ENCODE results near the gene CD46.
A peak's percentile ranks its signal among the peaks of the same experiment; 100 is the strongest.

CD46 gene

GRCh38 chr1:207828046-207828445 lies 76.2 kb downstream of the CD46 start:
- no peak for DNase-seq (ENCODE audit: low spot score)
- peak overlapping the region; percentile 2 to 74 for H3K27ac ChIP-seq
- TF ChIP-seq CTCF (IDR thresholded peaks at IDR 0.05), result no peak
- H3K4me3 ChIP-seq, result no peak overlapping the region

DNA sequence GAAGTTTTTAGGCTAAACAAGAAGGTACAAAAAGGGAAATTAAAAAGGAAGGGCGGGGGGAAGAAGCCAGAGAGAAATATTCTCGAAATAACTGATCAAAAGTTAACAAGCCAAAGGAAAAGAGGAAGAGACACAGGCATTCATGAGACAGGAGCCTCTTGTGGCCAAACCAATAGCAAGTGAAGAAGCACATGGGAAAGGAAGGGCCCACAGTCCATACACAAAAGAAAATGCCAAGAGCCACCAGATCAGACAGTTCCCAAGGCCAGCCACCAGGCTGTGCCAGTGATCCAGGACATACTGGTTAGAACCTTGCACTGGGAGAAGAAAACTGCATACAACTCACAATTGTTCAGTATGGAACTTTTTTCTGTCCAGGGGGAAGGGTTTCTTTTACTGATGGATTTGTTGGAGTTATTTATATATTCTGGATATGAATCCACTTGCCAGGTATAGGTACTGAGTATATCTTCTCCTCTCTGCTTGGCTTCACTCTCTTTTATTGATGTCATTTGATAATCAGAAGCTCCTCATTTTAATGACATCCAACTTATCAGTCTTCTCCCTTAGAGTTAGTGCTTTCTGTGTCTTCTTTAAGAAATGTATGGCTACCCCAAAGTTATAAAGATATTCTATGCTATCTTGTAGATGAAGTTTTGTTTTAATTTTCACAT lies 76.8 kb downstream of the CD46 start:
- H3K4me3 ChIP-seq, result no peak overlapping the region
- no peak for DNase-seq (ENCODE audit: low spot score)
- TF ChIP-seq CTCF (IDR thresholded peaks at IDR 0.05), result peak; percentile 78
- H3K27ac ChIP-seq, result peak overlapping the region; percentile 36 to 74

DNA sequence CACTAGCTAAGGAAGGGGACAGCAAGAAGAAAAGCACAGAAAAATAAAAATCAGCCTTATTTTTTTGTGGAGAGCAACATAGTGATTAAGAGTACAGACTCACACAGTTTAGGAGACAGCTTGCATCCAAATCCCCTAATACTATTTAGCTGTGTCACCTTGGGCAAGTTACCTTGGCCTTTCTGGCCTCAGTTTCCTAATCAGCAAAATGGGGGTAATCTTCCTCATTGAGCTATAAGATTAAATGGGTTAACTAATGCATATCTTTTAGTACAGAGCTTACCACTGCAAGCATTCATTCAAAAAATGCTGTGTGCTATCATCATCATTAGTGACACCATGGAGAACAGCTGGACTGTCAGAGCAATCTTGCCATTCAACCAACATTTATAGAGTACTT lies 77.7 kb downstream of the CD46 start:
- peak overlapping the region in 1 of 2 donors; percentile 5 for H3K27ac ChIP-seq
- no peak overlapping the region for H3K4me3 ChIP-seq
- no peak for TF ChIP-seq CTCF (IDR thresholded peaks at IDR 0.05)
- no peak for DNase-seq (ENCODE audit: low spot score)

- H3K4me3 ChIP-seq, result no peak overlapping the region
- peak overlapping the region; percentile 72 to 83 for H3K27ac ChIP-seq
- no peak for DNase-seq (ENCODE audit: low spot score)
- no peak for TF ChIP-seq CTCF (IDR thresholded peaks at IDR 0.05)
These were observed 78.9 kb downstream of the CD46 start for GRCh38 chr1:207830788-207831187.

- Histone ChIP-seq H3K4me3 (no peak overlapping the region), H3K27ac (peak overlapping the region; percentile 72 to 83)
- DNase-seq (ENCODE audit: low spot score), result no peak
- TF ChIP-seq CTCF (IDR thresholded peaks at IDR 0.05), result no peak
These were observed 79.9 kb downstream of the CD46 start for GRCh38 chr1:207831517-207832327.

GRCh38 chr1:207832796-207833195 lies 80.9 kb downstream of the CD46 start:
- no peak for TF ChIP-seq CTCF (IDR thresholded peaks at IDR 0.05)
- peak; percentile 54 for DNase-seq (ENCODE audit: low spot score)
- H3K27ac ChIP-seq, result peak overlapping the region; percentile 72 to 83

More at GRCh38 chr1:207832796-207833195, 80.9 kb downstream of the CD46 start:
- H3K4me3 ChIP-seq, result no peak overlapping the region

All from coronary artery (tissue), 2 donors.